ENCODE results near the gene MXI1.

Gene MXI1

DNA sequence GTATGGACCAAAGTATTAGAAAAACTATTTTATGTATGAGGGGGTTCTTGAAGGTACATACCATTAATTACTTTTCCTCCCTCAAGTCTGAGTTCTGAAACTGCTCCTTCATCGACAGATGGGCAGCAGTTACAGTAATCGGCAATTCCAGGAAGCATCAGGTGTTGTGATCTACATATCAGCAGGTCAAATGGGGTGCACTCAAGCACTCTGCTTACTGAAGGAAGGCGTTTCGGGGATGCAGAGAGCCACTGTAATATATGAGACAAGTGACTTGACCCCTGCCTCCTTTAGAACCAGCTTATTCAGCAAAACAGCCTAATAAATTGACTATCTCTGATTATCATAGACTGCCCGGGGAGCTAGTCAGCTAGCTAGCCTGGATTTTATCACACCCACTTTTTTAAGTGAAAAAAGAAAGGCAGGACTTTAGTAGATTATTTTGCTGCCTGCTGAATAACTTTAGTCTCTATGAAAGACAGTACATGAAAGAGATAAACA is 93.1 kb downstream of the MXI1 start:
- ChIA-PET CTCF (interaction anchor here (0.7 to 1.5 kb wide), 2 partner anchors 163 to 299 kb away, joined by 3 to 4 read pairs; no protein-coding TSS in a partner anchor), POLR2A (no interaction called here)
- DNase-seq (ENCODE audit: low read depth, low spot score) = no peak
- H3K4me3 ChIP-seq (ENCODE audit: low read depth, low read length) = no peak overlapping the region
- TF ChIP-seq, protein P1, sequence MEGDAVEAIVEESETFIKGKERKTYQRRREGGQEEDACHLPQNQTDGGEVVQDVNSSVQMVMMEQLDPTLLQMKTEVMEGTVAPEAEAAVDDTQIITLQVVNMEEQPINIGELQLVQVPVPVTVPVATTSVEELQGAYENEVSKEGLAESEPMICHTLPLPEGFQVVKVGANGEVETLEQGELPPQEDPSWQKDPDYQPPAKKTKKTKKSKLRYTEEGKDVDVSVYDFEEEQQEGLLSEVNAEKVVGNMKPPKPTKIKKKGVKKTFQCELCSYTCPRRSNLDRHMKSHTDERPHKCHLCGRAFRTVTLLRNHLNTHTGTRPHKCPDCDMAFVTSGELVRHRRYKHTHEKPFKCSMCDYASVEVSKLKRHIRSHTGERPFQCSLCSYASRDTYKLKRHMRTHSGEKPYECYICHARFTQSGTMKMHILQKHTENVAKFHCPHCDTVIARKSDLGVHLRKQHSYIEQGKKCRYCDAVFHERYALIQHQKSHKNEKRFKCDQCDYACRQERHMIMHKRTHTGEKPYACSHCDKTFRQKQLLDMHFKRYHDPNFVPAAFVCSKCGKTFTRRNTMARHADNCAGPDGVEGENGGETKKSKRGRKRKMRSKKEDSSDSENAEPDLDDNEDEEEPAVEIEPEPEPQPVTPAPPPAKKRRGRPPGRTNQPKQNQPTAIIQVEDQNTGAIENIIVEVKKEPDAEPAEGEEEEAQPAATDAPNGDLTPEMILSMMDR (IDR thresholded peaks at IDR 0.05; ENCODE audit: insufficient read depth, low read length, missing control alignments) = no peak

DNA sequence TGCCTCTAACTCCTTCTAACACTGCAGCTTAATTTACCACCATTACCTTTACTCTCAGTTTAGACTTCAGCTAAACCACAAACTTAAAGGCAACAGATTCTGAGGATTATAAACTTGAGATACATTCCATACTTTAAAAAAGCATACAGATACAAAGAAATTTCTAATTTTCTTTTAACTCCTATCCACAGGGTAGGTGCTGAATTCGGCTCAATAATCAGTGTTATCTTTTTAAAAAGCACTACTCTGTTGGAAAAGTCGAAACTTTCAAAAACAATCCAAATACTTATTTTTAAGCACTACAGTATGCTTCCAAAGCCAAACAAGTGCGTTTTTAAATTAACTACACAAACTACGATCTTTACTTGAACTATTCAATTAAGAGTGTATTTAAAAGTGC is 96.3 kb downstream of the MXI1 start:
- H3K4me3 ChIP-seq (ENCODE audit: low read depth, low read length) = peak overlapping the region; percentile 80
- ChIA-PET POLR2A (interaction anchor here (0.7 kb wide), 1 partner anchor 609 kb away, joined by 3 read pairs; no protein-coding TSS in a partner anchor), CTCF (interaction anchor here (0.6 to 8.2 kb wide), 8 partner anchors 8 to 307 kb away, joined by 3 to 171 read pairs (median 4); no protein-coding TSS in a partner anchor)
- TF ChIP-seq, protein P1 (IDR thresholded peaks at IDR 0.05; ENCODE audit: insufficient read depth, low read length, missing control alignments) = no peak
- DNase-seq (ENCODE audit: low read depth, low spot score) = no peak

DNA sequence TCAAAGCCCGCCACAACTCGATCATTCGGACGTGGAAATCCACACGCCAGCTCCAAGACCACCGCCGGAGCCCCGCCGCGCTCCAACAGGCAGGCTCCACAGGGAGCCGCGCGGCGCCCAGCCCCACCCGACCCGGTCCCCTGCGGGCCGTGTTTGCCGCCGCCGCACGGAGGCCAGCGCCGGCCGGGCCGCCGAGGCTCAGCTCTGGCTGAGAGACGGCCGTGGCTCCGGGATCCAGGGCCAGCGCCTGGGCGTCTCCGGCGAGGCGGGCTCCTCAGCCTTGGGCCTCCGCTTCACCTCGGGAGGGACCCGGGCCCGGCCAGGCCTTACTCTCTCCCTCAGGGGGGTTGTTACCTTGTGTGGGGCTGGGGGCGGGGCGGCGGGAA is 97.0 kb downstream of the MXI1 start:
- no peak for DNase-seq (ENCODE audit: low read depth, low spot score)
- TF ChIP-seq, protein P1 (IDR thresholded peaks at IDR 0.05; ENCODE audit: insufficient read depth, low read length, missing control alignments) = no peak
- POLR2A ChIA-PET = interaction anchor here (0.5 to 1.4 kb wide), 3 partner anchors 12 to 608 kb away, joined by 3 to 5 read pairs (median 3); partner anchors contain the start of gene PDCD4

DNA sequence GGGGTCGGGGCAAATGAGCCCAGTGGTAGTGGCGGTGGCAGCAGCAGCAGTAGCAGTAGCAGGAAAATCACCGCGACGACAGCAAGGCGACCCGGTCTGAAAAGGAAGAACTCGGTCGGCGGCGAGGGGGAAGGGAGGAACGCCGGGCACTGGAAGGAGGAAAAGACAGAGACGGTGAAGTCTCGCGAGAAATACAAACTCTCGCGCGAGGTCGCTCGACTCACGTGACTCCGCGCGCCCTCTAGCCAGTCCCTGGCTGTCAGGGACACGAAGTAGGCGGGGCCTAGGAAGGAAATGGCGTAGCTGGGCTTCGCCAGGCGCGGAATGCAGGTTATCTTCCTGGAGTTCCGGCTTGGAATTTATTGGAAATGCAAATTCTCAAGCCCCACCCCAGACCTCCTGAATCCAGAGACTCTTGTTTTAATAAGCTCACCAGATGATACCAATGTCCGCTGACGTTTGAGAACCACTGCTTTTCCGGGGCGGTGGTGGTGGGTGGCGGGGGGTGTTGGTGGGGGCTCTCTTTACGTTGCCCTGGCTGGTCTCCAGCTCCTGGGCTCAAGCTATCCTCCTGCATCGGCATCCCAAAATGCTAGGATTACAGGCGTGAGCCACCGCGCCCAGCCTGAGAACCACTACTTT is 97.5 kb downstream of the MXI1 start, which contains the start of gene SMNDC1:
Gene SMNDC1 (minus strand): TSS at position 141 of the 642 bp plus-strand sequence. CDS start 1,333 bp downstream, outside the sequence.
- CTCF ChIA-PET = interaction anchor here (0.7 to 8.2 kb wide), 24 partner anchors 8 to 420 kb away, joined by 3 to 171 read pairs (median 4); no protein-coding TSS in a partner anchor
- TF ChIP-seq, protein P1 (IDR thresholded peaks at IDR 0.05; ENCODE audit: insufficient read depth, low read length, missing control alignments) = no peak
- POLR2A ChIA-PET = interaction anchor here (0.5 to 1.4 kb wide), 4 partner anchors 8 to 567 kb away, joined by 3 to 5 read pairs (median 4); partner anchors contain the start of gene PDCD4
- peak; percentile 84 for DNase-seq (ENCODE audit: low read depth, low spot score)
- peak within 1 kb of the TSS; percentile 80 for H3K4me3 ChIP-seq (ENCODE audit: low read depth, low read length)

More for the DNA sequence above, 97.0 kb downstream of the MXI1 start:
- CTCF ChIA-PET = interaction anchor here (0.9 to 8.2 kb wide), 13 partner anchors 9 to 306 kb away, joined by 3 to 171 read pairs (median 4); no protein-coding TSS in a partner anchor
- H3K4me3 ChIP-seq (ENCODE audit: low read depth, low read length) = peak overlapping the region; percentile 80

DNA sequence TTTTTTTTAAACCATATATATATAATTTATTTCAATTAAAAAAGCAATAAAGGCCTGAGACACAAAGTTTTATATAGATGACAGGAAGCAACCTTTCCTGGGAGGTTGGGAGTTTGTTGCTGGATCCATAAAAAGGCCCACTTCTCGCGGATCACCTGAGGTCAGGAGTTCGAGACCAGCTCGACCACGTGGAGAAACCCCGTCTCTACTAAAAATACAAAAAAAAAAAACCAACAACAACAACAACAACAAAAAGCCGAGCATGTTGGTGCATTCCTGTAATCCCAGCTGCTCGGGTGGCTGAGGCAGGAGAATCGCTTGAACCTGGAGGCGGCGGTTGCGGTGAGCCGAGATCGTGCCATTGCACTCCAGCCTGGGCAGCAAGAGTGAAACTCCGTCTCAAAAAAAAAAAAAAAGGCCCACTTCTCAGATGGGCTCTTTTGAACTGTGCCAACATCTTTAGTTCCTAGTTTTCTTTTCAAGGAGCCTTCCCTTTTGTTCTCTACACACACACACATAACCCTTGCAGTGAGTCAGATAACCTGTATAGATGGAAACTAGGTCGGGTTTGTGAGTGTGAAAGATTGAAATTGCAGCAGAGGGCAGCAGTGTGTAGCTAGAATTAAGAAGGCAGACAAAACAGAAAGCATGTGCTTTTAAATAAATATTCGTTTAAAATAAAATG is 98.5 kb downstream of the MXI1 start:
- peak; percentile 74 for DNase-seq (ENCODE audit: low read depth, low spot score)
- ChIA-PET POLR2A (interaction anchor here (0.7 to 1.4 kb wide), 3 partner anchors 9 to 566 kb away, joined by 3 to 5 read pairs (median 4); partner anchors contain the start of gene PDCD4), CTCF (interaction anchor here (0.6 to 8.2 kb wide), 37 partner anchors 7 to 421 kb away, joined by 3 to 171 read pairs (median 4); no protein-coding TSS in a partner anchor)
- TF ChIP-seq, protein P1 (IDR thresholded peaks at IDR 0.05; ENCODE audit: insufficient read depth, low read length, missing control alignments) = peak; percentile 54
- H3K4me3 ChIP-seq (ENCODE audit: low read depth, low read length) = no peak overlapping the region
